ENCODE measurements around the gene LILRB5.

- no peak for TF ChIP-seq POLR2A (IDR thresholded peaks at IDR 0.05)
- TF ChIP-seq EP300 (IDR thresholded peaks at IDR 0.05): no peak
- TF ChIP-seq CTCF (IDR thresholded peaks at IDR 0.05): no peak
Observed at GRCh38 chr19:54281007-54281728, 24.1 kb upstream of the LILRB5 start, which contains the start of gene LILRB2.
